ENCODE data around the gene ERN1. TPM values are rescaled to one million over a fixed set of nuclear protein-coding genes. Genes with fewer than 3 reads are reported as not detected.

ERN1 gene
- total and polyA plus RNA-seq, 2 of the 13 experiments (the other 11 are each of a cell fraction or from before 2014, with no cell fraction given), result 6.0 to 12.7 TPM

DNA sequence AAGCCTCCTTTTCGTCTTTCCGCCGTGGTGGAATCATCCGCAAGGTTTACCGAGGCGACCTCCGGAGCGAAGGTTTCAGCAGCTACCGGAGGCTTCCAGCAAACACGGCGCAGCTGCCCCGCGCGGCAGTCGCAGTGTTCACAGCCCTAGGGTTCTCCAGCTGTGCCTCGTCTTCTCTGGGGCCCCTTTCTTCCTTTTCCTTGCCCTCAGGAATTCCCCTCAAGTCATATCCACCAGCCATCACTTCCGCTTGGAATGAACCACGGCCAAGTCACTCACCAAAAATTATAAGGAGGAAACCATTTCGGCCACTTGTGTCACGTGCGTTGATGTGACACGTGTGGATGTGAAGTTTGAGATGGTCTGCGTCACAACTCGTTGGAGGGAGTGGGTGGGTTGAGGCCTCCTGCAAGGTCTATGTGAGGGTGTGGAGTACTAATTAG is 636 bp upstream of the ERN1 start (continued):
- TF ChIP-seq ZNF670 (CRISPR knock-in tag; IDR thresholded peaks at IDR 0.05; ENCODE audit: borderline replicate concordance), result no peak
- TF ChIP-seq, protein P1, sequence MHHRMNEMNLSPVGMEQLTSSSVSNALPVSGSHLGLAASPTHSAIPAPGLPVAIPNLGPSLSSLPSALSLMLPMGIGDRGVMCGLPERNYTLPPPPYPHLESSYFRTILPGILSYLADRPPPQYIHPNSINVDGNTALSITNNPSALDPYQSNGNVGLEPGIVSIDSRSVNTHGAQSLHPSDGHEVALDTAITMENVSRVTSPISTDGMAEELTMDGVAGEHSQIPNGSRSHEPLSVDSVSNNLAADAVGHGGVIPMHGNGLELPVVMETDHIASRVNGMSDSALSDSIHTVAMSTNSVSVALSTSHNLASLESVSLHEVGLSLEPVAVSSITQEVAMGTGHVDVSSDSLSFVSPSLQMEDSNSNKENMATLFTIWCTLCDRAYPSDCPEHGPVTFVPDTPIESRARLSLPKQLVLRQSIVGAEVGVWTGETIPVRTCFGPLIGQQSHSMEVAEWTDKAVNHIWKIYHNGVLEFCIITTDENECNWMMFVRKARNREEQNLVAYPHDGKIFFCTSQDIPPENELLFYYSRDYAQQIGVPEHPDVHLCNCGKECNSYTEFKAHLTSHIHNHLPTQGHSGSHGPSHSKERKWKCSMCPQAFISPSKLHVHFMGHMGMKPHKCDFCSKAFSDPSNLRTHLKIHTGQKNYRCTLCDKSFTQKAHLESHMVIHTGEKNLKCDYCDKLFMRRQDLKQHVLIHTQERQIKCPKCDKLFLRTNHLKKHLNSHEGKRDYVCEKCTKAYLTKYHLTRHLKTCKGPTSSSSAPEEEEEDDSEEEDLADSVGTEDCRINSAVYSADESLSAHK (CRISPR knock-in tag; IDR thresholded peaks at IDR 0.05; ENCODE audit: borderline replicate concordance), result no peak
- no peak for TF ChIP-seq SIN3B (IDR thresholded peaks at IDR 0.05; ENCODE audit: low read length)
- TF ChIP-seq RFX1 (IDR thresholded peaks at IDR 0.05), result no peak
- TF ChIP-seq SKI (IDR thresholded peaks at IDR 0.05; ENCODE audit: partially characterized antibody), result no peak
- TF ChIP-seq ZFP1 (CRISPR knock-in tag; IDR thresholded peaks at IDR 0.05), result 0 out of 2 replicates have a peak, but pooled peaks have one; percentile 8
- TF ChIP-seq CHD2 (IDR thresholded peaks at IDR 0.05; ENCODE audit: low read depth, low read length), result no peak
- TF ChIP-seq IKZF4 (CRISPR knock-in tag; IDR thresholded peaks at IDR 0.05; ENCODE audit: borderline replicate concordance, low read depth, not compliant biosample characterization), result peak; percentile 9
- TF ChIP-seq NAIF1 (CRISPR knock-in tag; IDR thresholded peaks at IDR 0.05; ENCODE audit: borderline replicate concordance), result no peak
- TF ChIP-seq DNMT1 (CRISPR knock-in tag; IDR thresholded peaks at IDR 0.05), result no peak
- TF ChIP-seq IKZF1 (IDR thresholded peaks at IDR 0.05), result no peak
- TF ChIP-seq ZNF501 (CRISPR knock-in tag; IDR thresholded peaks at IDR 0.05), result peak; percentile 66; the same call in 1 of the 2 replicates
- TF ChIP-seq PCBP1 (IDR thresholded peaks at IDR 0.05; ENCODE audit: borderline replicate concordance, low read depth, low read length), result 0 out of 2 replicates have a peak, but pooled peaks have one; percentile 1
- TF ChIP-seq SCMH1 (CRISPR knock-in tag; IDR thresholded peaks at IDR 0.05; ENCODE audit: borderline replicate concordance), result no peak
- TF ChIP-seq, protein P2, sequence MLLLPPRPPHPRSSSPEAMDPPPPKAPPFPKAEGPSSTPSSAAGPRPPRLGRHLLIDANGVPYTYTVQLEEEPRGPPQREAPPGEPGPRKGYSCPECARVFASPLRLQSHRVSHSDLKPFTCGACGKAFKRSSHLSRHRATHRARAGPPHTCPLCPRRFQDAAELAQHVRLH (CRISPR knock-in tag; IDR thresholded peaks at IDR 0.05; ENCODE audit: borderline replicate concordance, low read depth), result no peak
- TF ChIP-seq ZNF232 (CRISPR knock-in tag; IDR thresholded peaks at IDR 0.05; ENCODE audit: borderline replicate concordance), result peak; percentile 54; the same call in 1 of the 2 replicates
- 0 out of 2 replicates have a peak, but pooled peaks have one; percentile 13 for TF ChIP-seq ZNF256 (CRISPR knock-in tag; conservative IDR thresholded peaks at IDR 0.05)

Data from HepG2 (cell line).